Neural cell (in vitro differentiated cells): ENCODE results near the gene ST6GAL1.

Experiments used
- CTCF ChIP-seq: fragments of 450-650 bp; IDR thresholded peaks from 2 replicates; pipeline ENCODE4 v1.5.1; 2014; ENCODE audit warnings: antibody characterized with exemption, mild to moderate bottlenecking, moderate library complexity; ENCODE audit not compliant: poor library complexity, severe bottlenecking
- EP300 ChIP-seq: fragments of 450-650 bp; conservative IDR thresholded peaks from 2 replicates; pipeline ENCODE4 v1.6.1; 2014; ENCODE audit warnings: antibody characterized with exemption, mild to moderate bottlenecking, moderate library complexity; ENCODE audit not compliant: poor library complexity, severe bottlenecking
- EZH2 ChIP-seq: fragments of 200-600, 300-800 bp; shearing (Covaris generic), sonication (generic); IDR thresholded peaks from 2 replicates; pipeline ENCODE4 v1.6.1; 2014; ENCODE audit warnings: antibody characterized with exemption, low read length, borderline replicate concordance, mild to moderate bottlenecking; ENCODE audit not compliant: insufficient read depth, poor library complexity, severe bottlenecking
- MXI1 ChIP-seq: fragments of 450-650 bp; conservative IDR thresholded peaks from 2 replicates; pipeline ENCODE4 v1.6.1; 2014; ENCODE audit warnings: antibody characterized with exemption, mild to moderate bottlenecking; ENCODE audit not compliant: poor library complexity, severe bottlenecking
- POLR2AphosphoS5 ChIP-seq: IDR thresholded peaks from 2 replicates; pipeline ENCODE4 v1.6.1; 2012
- RAD21 ChIP-seq: fragments of 450-650 bp; conservative IDR thresholded peaks from 2 replicates; pipeline ENCODE4 v1.6.1; 2014; ENCODE audit warnings: antibody characterized with exemption, mild to moderate bottlenecking, moderate library complexity
- SMC3 ChIP-seq: fragments of 450-650 bp; conservative IDR thresholded peaks from 2 replicates; pipeline ENCODE4 v1.6.1; 2014; ENCODE audit warnings: antibody characterized with exemption, mild to moderate bottlenecking, moderate library complexity; ENCODE audit not compliant: poor library complexity
- TAF1 ChIP-seq: IDR thresholded peaks from 2 replicates; pipeline ENCODE4 v1.6.1; 2012; ENCODE audit warnings: low read depth
- TF ChIP-seq, protein P1 (sequence below): IDR thresholded peaks from 2 replicates; pipeline ENCODE4 v1.6.1; 2012; ENCODE audit warnings: borderline replicate concordance

DNA sequence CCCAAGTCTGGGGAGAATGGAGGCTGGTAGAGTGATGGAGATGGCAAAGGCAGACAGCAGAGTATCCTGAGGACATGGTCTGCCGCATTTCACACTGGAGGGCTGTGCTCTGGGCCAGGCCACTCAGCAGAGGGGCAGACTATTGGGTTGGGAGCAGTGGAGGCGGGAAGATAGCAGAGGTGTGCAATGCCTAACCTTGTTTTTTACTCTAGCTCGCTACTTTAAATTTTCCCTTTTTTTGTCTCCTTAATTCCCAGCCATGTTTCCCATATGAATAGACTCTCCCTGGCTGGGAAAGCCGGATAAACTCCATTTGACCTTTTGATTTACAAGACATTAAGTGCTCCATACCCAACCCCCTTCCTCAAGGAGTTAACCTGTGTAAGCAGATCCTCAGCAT, 33.5 kb upstream of the ST6GAL1 start:
- TF ChIP-seq EZH2 (no peak), CTCF (no peak), TAF1 (no peak), POLR2AphosphoS5 (no peak), RAD21 (no peak), EP300 (no peak), SMC3 (no peak), MXI1 (no peak)
- TF ChIP-seq, protein P1, sequence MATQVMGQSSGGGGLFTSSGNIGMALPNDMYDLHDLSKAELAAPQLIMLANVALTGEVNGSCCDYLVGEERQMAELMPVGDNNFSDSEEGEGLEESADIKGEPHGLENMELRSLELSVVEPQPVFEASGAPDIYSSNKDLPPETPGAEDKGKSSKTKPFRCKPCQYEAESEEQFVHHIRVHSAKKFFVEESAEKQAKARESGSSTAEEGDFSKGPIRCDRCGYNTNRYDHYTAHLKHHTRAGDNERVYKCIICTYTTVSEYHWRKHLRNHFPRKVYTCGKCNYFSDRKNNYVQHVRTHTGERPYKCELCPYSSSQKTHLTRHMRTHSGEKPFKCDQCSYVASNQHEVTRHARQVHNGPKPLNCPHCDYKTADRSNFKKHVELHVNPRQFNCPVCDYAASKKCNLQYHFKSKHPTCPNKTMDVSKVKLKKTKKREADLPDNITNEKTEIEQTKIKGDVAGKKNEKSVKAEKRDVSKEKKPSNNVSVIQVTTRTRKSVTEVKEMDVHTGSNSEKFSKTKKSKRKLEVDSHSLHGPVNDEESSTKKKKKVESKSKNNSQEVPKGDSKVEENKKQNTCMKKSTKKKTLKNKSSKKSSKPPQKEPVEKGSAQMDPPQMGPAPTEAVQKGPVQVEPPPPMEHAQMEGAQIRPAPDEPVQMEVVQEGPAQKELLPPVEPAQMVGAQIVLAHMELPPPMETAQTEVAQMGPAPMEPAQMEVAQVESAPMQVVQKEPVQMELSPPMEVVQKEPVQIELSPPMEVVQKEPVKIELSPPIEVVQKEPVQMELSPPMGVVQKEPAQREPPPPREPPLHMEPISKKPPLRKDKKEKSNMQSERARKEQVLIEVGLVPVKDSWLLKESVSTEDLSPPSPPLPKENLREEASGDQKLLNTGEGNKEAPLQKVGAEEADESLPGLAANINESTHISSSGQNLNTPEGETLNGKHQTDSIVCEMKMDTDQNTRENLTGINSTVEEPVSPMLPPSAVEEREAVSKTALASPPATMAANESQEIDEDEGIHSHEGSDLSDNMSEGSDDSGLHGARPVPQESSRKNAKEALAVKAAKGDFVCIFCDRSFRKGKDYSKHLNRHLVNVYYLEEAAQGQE = no peak
